GM12891 (cell line): ENCODE data around the gene EFHC2.

Source experiments
- PAX5 ChIP-seq: IDR thresholded peaks from 2 replicates; pipeline ENCODE4 v1.6.1; 2011; ENCODE audit warnings: low read length, moderate library complexity, mild to moderate bottlenecking; ENCODE audit not compliant: insufficient read depth, severe bottlenecking
- POLR2A ChIP-seq: IDR thresholded peaks from 2 replicates; pipeline ENCODE4 v1.6.1; 2011; ENCODE audit warnings: low read depth, low read length, control low read depth
- POLR2AphosphoS5 ChIP-seq: IDR thresholded peaks from 2 replicates; pipeline ENCODE4 v1.6.1; 2011; ENCODE audit warnings: low read depth, low read length, control low read depth
- POU2F2 ChIP-seq: IDR thresholded peaks from 2 replicates; pipeline ENCODE4 v1.6.1; 2011; ENCODE audit warnings: low read depth, mild to moderate bottlenecking, control low read depth, low read length, moderate library complexity
- SPI1 ChIP-seq: IDR thresholded peaks from 2 replicates; pipeline ENCODE4 v1.6.1; 2011; ENCODE audit warnings: low read depth, low read length, control low read depth
- TAF1 ChIP-seq: IDR thresholded peaks from 2 replicates; pipeline ENCODE4 v1.6.1; 2011; ENCODE audit warnings: low read depth, low read length, control low read depth

GRCh38 chrX:44253575-44253942 lies 89.9 kb downstream of the EFHC2 start:
- TF ChIP-seq POLR2A = no peak
- no peak for TF ChIP-seq POLR2AphosphoS5
- TF ChIP-seq TAF1 = no peak
- no peak for TF ChIP-seq SPI1
- no peak for TF ChIP-seq PAX5
- TF ChIP-seq POU2F2 = no peak
